SK-N-SH (cell line): Measurements from ENCODE around the gene NHLH1. TPM values are rescaled to one million over a fixed set of nuclear protein-coding genes. Genes with fewer than 3 reads are reported as not detected.

Experiments
- CTCF ChIA-PET: fragments of 300-600, 350-600 bp; formaldehyde crosslinking; extraction: SDS; loops from one replicate; lab custom pipeline; 2021; lab: Yijun Ruan, JAX
- POLR2A ChIA-PET: fragments of 350-600 bp; sonication (Branson Sonifier 250); formaldehyde crosslinking; extraction: SDS; loops from one replicate; lab custom pipeline; 2020; ENCODE audit warnings: antibody characterized with exemption, inconsistent platforms; lab: Yijun Ruan, JAX
- DNase-seq: peaks from one replicate; pipeline ENCODE4 v3.0.0; 2012
- H2AFZ ChIP-seq: fragments of 200-600 bp; sonication (generic); 2 replicates; pipeline ENCODE4 v1.8.1; 2016; ENCODE audit warnings: antibody characterized with exemption, mild to moderate bottlenecking, low read depth
- H3F3A ChIP-seq: fragments of 200-600 bp; sonication (generic); replicated peaks from 2 replicates; pipeline ENCODE3; 2016; ENCODE audit warnings: antibody characterized with exemption, mild to moderate bottlenecking; ENCODE audit not compliant: insufficient read depth
- H3K27ac ChIP-seq, 2 experiments: fragments of 200-500 bp in 1 of 2; fragments of 200-600 bp in 1 of 2; sonication (Bioruptor generic) in 1 of 2; sonication (generic), shearing (Covaris generic) in 1 of 2; 2 replicates each; pipeline versions ENCODE4 v1.5.1 to v1.6.1; 2014 to 2016; ENCODE audit warnings: low read depth in 2 of 2, inconsistent platforms in 1 of 2, low read length in 1 of 2, mild to moderate bottlenecking in 1 of 2, mixed read lengths in 1 of 2
- H3K27me3 ChIP-seq: fragments of 200-600 bp; sonication (generic), shearing (Covaris generic); 2 replicates; pipeline ENCODE4 v1.6.1; 2016; ENCODE audit warnings: mixed run types; ENCODE audit not compliant: insufficient read depth
- H3K36me3 ChIP-seq, 2 experiments: fragments of 200-500 bp in 1 of 2; fragments of 200-600 bp in 1 of 2; sonication (Bioruptor generic) in 1 of 2; sonication (generic) in 1 of 2; replicated peaks in 1 of 2; 2 replicates each; pipeline versions ENCODE3 to v1.5.1; 2014 to 2016; ENCODE audit warnings: low read length in 1 of 2, mild to moderate bottlenecking in 1 of 2; ENCODE audit not compliant: insufficient read depth in 2 of 2, control insufficient read depth in 1 of 2
- H3K4me1 ChIP-seq, 2 experiments: fragments of 200-500 bp in 1 of 2; fragments of 200-600 bp in 1 of 2; sonication (Bioruptor generic) in 1 of 2; sonication (generic), shearing (Covaris generic) in 1 of 2; 2 replicates each; pipeline versions ENCODE4 v1.5.1 to v1.6.1; 2014 to 2016; ENCODE audit warnings: low read depth in 1 of 2, low read length in 1 of 2, mixed run types in 1 of 2; ENCODE audit not compliant: insufficient read depth in 2 of 2, control insufficient read depth in 1 of 2
- H3K4me2 ChIP-seq: fragments of 200-600 bp; sonication (generic), shearing (Covaris generic); 2 replicates; pipeline ENCODE4 v1.6.1; 2017; ENCODE audit warnings: mixed run types
- H3K4me3 ChIP-seq, 2 experiments: fragments of 200-500 bp in 1 of 2; fragments of 200-600 bp in 1 of 2; sonication (Bioruptor generic) in 1 of 2; sonication (generic), shearing (Covaris generic) in 1 of 2; 2 replicates each; pipeline versions ENCODE4 v1.5.1 to v1.8.1; 2014 to 2016; ENCODE audit warnings: low read depth in 2 of 2, inconsistent platforms in 1 of 2, low read length in 1 of 2, mild to moderate bottlenecking in 1 of 2, mixed read lengths in 1 of 2, moderate library complexity in 1 of 2
- H3K79me2 ChIP-seq: fragments of 200-600 bp; sonication (generic); 2 replicates; pipeline ENCODE4 v1.8.1; 2017; ENCODE audit warnings: mild to moderate bottlenecking; ENCODE audit not compliant: insufficient read depth
- H3K9ac ChIP-seq: fragments of 200-600 bp; sonication (generic); 2 replicates; pipeline ENCODE4 v1.6.1; 2017; ENCODE audit warnings: mixed run types
- H3K9me2 ChIP-seq: fragments of 200-600 bp; sonication (generic); 2 replicates; pipeline ENCODE4 v1.6.1; 2017; ENCODE audit warnings: mixed run types
- H3K9me3 ChIP-seq: fragments of 200-600 bp; sonication (generic); 2 replicates; pipeline ENCODE4 v1.6.1; 2017; ENCODE audit warnings: mixed run types, mild to moderate bottlenecking, moderate library complexity
- H4K20me1 ChIP-seq: fragments of 200-600 bp; sonication (generic); 2 replicates; pipeline ENCODE4 v1.6.1; 2017; ENCODE audit warnings: mild to moderate bottlenecking, mixed run types; ENCODE audit not compliant: insufficient read depth
- CHD2 ChIP-seq: fragments of 150-350 bp; IDR thresholded peaks from 2 replicates; pipeline ENCODE4 v1.6.1; 2018; ENCODE audit warnings: low read length; ENCODE audit not compliant: partially characterized antibody
- EP300 ChIP-seq, 2 experiments: IDR thresholded peaks; 2 replicates each; pipeline versions ENCODE4 v1.4.0 to v1.6.1; 2012; ENCODE audit warnings: borderline replicate concordance in 1 of 2, low read depth in 1 of 2, low read length in 1 of 2
- FOXJ3 ChIP-seq: sonication (generic); formaldehyde crosslinking; IDR thresholded peaks from 2 replicates; pipeline ENCODE4 v1.5.1; 2020; ENCODE audit warnings: mild to moderate bottlenecking, missing genetic modification reagents
- GABPA ChIP-seq: IDR thresholded peaks from 2 replicates; pipeline ENCODE4 v1.4.0; 2012; ENCODE audit warnings: low read depth, mild to moderate bottlenecking
- MXI1 ChIP-seq: IDR thresholded peaks from 2 replicates; pipeline ENCODE4 v1.6.1; 2012; ENCODE audit warnings: mild to moderate bottlenecking, low read depth, low read length, improper control_type of control experiment
- NFIC ChIP-seq: IDR thresholded peaks from 2 replicates; pipeline ENCODE4 v1.4.0; 2012; ENCODE audit warnings: borderline replicate concordance
- NRF1 ChIP-seq: IDR thresholded peaks from 2 replicates; pipeline ENCODE4 v1.6.1; 2012; ENCODE audit warnings: low read depth, mild to moderate bottlenecking, low read length
- POLR2AphosphoS5 ChIP-seq: IDR thresholded peaks from 2 replicates; pipeline ENCODE4 v1.6.1; 2012; ENCODE audit warnings: low read depth, low read length
- RAD21 ChIP-seq: IDR thresholded peaks from 2 replicates; pipeline ENCODE4 v1.6.1; 2012; ENCODE audit warnings: mild to moderate bottlenecking, low read length
- RCOR1 ChIP-seq: fragments of 150-350 bp; IDR thresholded peaks from 2 replicates; pipeline ENCODE4 v1.6.1; 2017; ENCODE audit warnings: antibody characterized with exemption, low read length
- REST ChIP-seq: IDR thresholded peaks from 2 replicates; pipeline ENCODE4 v1.6.1; 2012; ENCODE audit warnings: mild to moderate bottlenecking, low read depth, low read length, moderate library complexity
- SIN3A ChIP-seq: IDR thresholded peaks from 2 replicates; pipeline ENCODE4 v1.6.1; 2012; ENCODE audit warnings: low read depth, mild to moderate bottlenecking, low read length, moderate library complexity, borderline replicate concordance
- WGBS: methylation state at CpG from one replicate; pipeline ENCODE4 v1.1.6; 2017; ENCODE audit warnings: low lambda C conversion rate; 5-methylcytosine and 5-hydroxymethylcytosine counted together
- polyA plus RNA-seq, 3 experiments: library from polyadenylated mRNA; depleted of rRNA; stranded (reverse); fragments of >200 nt; gene quantifications; 2 replicates each; pipeline ENCODE4 v1.2.3, GENCODE V29; 2012
- TF ChIP-seq, protein P1 (sequence below): IDR thresholded peaks from 2 replicates; pipeline ENCODE4 v1.4.0; 2012; ENCODE audit warnings: low read depth, borderline replicate concordance
- TF ChIP-seq, protein P2 (sequence below): IDR thresholded peaks from 2 replicates; pipeline ENCODE4 v1.4.0; 2012; ENCODE audit warnings: low read depth
- TF ChIP-seq, protein P3 (sequence below): fragments of 150-350 bp; IDR thresholded peaks from 2 replicates; pipeline ENCODE4 v1.6.1; 2017; ENCODE audit warnings: antibody characterized with exemption, low read length, low read depth, borderline replicate concordance

Gene NHLH1
- polyA plus RNA-seq, 1 of the 3 experiments (the other 2 are of a cell fraction): 0.18 TPM

DNA sequence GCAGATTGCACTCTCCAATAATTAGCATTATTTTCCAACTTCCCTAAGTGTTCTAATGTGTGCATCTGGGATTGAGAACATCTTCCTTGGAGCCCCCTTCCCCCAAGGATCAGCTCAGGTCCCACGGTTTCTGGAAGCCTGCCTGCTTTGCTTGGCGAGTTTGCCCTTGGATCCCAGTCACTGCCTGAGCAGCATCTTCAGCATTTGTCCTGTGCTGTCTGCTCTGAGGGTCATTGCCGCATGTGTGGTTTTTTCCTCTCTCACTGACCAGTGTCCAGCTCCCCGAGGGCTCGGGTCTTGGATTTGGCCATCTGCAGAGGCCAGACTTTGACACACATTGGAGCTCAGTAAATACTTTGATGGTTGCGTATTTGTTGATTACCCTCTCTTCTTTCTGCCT is 51.6 kb downstream of the NHLH1 start:
- H2AFZ ChIP-seq: no peak overlapping the region
- H4K20me1 ChIP-seq: no peaks in the 10 kb centered on the region
- no peaks in the 10 kb centered on the region for H3K27me3 ChIP-seq
- H3K9me3 ChIP-seq: no peaks in the 10 kb centered on the region
- H3F3A ChIP-seq: no peaks in the 10 kb centered on the region
- no peaks in the 10 kb centered on the region for H3K9me2 ChIP-seq
- 75% methylated on average over 6 of the region's 6 CpGs for WGBS
- DNase-seq: no peak
- H3K4me1 ChIP-seq: peaks cover 0 to 16% of the 10 kb centered on the region in 2 experiments; a peak in 1 of 4 replicates
- CTCF ChIA-PET: interaction anchor here (2.0 kb wide), 1 partner anchor 42 kb away, joined by 7 read pairs; no protein-coding TSS in a partner anchor
- H3K79me2 ChIP-seq: no peaks in the 10 kb centered on the region
- H3K4me3 ChIP-seq: no peak overlapping the region
- TF ChIP-seq SIN3A (no peak), EP300 (IDR thresholded peaks at IDR 0.05; ENCODE audit: borderline replicate concordance in 1 of 2, low read depth in 1 of 2, low read length in 1 of 2) (no peak), REST (no peak), POLR2AphosphoS5 (no peak), GABPA (no peak), RCOR1 (no peak), NFIC (no peak), MXI1 (no peak), NRF1 (no peak), CHD2 (no peak)
- TF ChIP-seq, protein P1, sequence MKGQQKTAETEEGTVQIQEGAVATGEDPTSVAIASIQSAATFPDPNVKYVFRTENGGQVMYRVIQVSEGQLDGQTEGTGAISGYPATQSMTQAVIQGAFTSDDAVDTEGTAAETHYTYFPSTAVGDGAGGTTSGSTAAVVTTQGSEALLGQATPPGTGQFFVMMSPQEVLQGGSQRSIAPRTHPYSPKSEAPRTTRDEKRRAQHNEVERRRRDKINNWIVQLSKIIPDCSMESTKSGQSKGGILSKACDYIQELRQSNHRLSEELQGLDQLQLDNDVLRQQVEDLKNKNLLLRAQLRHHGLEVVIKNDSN: no peak
- TF ChIP-seq, protein P2, sequence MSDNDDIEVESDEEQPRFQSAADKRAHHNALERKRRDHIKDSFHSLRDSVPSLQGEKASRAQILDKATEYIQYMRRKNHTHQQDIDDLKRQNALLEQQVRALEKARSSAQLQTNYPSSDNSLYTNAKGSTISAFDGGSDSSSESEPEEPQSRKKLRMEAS: no peak
- TF ChIP-seq, all 33 proteins: peak for 0
- Histone ChIP-seq H3K4me2 (no peak overlapping the region), H3K27ac (no peak overlapping the region), H3K9ac (no peak overlapping the region), H3K36me3 (peaks cover 0 to 13% of the 10 kb centered on the region in 2 experiments)
- POLR2A ChIA-PET: no interaction called here

DNA sequence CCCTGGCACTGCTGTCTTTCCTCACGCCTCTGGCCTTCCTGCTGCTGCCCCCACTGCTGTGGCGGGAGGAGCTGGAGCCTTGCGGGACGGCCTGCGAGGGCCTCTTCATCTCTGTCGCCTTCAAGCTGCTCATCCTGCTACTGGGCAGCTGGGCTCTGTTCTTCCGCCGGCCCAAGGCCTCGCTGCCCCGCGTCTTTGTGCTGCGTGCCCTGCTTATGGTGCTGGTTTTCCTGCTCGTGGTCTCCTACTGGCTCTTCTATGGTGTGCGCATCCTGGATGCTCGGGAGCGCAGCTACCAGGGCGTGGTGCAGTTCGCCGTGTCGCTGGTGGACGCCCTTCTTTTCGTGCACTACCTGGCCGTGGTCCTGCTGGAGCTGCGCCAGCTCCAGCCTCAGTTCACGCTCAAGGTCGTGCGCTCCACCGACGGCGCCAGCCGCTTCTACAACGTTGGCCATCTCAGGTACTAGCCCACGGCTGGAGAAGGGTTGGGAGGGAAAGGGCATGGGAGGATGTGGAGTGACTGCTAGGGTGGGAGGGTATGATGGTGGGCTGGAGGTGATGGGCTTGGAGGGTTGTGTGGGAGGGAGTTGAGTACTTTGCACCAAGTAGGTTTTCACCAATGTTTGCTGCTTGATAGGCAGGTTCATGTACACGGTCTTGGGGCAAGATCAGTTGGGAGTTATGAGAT is 52.4 kb downstream of the NHLH1 start:
- no peaks in the 10 kb centered on the region for H3K9me2 ChIP-seq
- no peak overlapping the region for H3K4me2 ChIP-seq
- no peak for DNase-seq
- TF ChIP-seq SIN3A (no peak), FOXJ3 (CRISPR knock-in tag) (no peak), RAD21 (no peak)
- TF ChIP-seq, protein P3, sequence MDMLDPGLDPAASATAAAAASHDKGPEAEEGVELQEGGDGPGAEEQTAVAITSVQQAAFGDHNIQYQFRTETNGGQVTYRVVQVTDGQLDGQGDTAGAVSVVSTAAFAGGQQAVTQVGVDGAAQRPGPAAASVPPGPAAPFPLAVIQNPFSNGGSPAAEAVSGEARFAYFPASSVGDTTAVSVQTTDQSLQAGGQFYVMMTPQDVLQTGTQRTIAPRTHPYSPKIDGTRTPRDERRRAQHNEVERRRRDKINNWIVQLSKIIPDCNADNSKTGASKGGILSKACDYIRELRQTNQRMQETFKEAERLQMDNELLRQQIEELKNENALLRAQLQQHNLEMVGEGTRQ: no peak
- 91% methylated on average over 26 of the region's 34 CpGs for WGBS
- H3K9ac ChIP-seq: no peak overlapping the region
- ChIA-PET CTCF (interaction anchor here (2.0 kb wide), 1 partner anchor 43 kb away, joined by 7 read pairs; no protein-coding TSS in a partner anchor), POLR2A (no interaction called here)
- no peaks in the 10 kb centered on the region for H3K9me3 ChIP-seq
- H3K27ac ChIP-seq: no peak overlapping the region
- H3K4me1 ChIP-seq: peaks cover 0 to 16% of the 10 kb centered on the region in 2 experiments; a peak in 1 of 4 replicates
- peaks cover 0 to 21% of the 10 kb centered on the region in 2 experiments for H3K36me3 ChIP-seq
- no peak overlapping the region for H3K4me3 ChIP-seq
- no peak overlapping the region for H2AFZ ChIP-seq
- no peaks in the 10 kb centered on the region for H3K27me3 ChIP-seq
- no peaks in the 10 kb centered on the region for H4K20me1 ChIP-seq
- H3K79me2 ChIP-seq: no peaks in the 10 kb centered on the region
- no peaks in the 10 kb centered on the region for H3F3A ChIP-seq
